Prostate gland (tissue), 2 donors: ENCODE results near the gene SPTAN1.

Experiments used
- POLR2A ChIP-seq: fragments of 450-650 bp; IDR thresholded peaks from one replicate; pipeline ENCODE4 v1.6.1; 2016; ENCODE audit warnings: antibody characterized with exemption, mild to moderate bottlenecking
- POLR2AphosphoS5 ChIP-seq: sonication (generic); formaldehyde crosslinking; IDR thresholded peaks from one replicate; pipeline ENCODE4 v1.6.1; 2017; ENCODE audit warnings: antibody characterized with exemption
- TF ChIP-seq, protein P1 (sequence below), 4 experiments: fragments of 200-600 bp in 2 of 4; fragments of 450-650 bp in 2 of 4; sonication (generic) in 2 of 4; IDR thresholded peaks; 1 replicate in 3 of 4; 2 replicates in 1 of 4; pipeline ENCODE4 v1.5.1; 2016 to 2019; ENCODE audit warnings: antibody characterized with exemption in 4 of 4, mild to moderate bottlenecking in 2 of 4, moderate library complexity in 2 of 4

DNA sequence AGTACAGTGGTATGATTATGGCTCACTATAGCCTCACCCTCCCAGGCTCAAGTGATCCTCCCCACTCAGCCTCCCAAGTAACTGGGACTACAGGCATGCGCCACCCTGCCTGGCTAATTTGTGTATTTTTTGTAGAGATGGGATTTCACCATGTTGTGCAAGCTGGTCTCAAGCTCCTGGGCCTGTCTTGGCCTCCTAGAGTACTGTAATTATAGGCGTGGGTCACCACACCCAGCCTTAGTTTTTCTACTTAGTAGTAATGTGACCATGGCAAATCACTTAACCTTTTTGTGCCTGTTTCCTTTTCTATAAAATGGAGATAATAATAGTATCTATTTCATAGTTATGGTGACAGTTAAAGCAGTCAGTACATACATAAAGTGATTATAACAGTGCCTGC, 25.7 kb upstream of the SPTAN1 start:
- TF ChIP-seq, protein P1, sequence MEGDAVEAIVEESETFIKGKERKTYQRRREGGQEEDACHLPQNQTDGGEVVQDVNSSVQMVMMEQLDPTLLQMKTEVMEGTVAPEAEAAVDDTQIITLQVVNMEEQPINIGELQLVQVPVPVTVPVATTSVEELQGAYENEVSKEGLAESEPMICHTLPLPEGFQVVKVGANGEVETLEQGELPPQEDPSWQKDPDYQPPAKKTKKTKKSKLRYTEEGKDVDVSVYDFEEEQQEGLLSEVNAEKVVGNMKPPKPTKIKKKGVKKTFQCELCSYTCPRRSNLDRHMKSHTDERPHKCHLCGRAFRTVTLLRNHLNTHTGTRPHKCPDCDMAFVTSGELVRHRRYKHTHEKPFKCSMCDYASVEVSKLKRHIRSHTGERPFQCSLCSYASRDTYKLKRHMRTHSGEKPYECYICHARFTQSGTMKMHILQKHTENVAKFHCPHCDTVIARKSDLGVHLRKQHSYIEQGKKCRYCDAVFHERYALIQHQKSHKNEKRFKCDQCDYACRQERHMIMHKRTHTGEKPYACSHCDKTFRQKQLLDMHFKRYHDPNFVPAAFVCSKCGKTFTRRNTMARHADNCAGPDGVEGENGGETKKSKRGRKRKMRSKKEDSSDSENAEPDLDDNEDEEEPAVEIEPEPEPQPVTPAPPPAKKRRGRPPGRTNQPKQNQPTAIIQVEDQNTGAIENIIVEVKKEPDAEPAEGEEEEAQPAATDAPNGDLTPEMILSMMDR (IDR thresholded peaks at IDR 0.05): no peak
- TF ChIP-seq POLR2A (no peak), POLR2AphosphoS5 (no peak)
